Smooth muscle cell of the brain vasculature (primary cell): Measurements from ENCODE around the gene APLF.

ENCODE experiments used
- DNase-seq: peaks from one replicate; pipeline ENCODE4 v3.0.0-alpha.2; 2012; ENCODE audit warnings: low read depth, low spot score

Gene APLF, protein sequence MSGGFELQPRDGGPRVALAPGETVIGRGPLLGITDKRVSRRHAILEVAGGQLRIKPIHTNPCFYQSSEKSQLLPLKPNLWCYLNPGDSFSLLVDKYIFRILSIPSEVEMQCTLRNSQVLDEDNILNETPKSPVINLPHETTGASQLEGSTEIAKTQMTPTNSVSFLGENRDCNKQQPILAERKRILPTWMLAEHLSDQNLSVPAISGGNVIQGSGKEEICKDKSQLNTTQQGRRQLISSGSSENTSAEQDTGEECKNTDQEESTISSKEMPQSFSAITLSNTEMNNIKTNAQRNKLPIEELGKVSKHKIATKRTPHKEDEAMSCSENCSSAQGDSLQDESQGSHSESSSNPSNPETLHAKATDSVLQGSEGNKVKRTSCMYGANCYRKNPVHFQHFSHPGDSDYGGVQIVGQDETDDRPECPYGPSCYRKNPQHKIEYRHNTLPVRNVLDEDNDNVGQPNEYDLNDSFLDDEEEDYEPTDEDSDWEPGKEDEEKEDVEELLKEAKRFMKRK

GRCh38 chr2:68467077-68467960 is at the start of gene APLF, which contains the start of gene FBXO48:
APLF (plus strand) TSS chr2:68467585; CDS start chr2:68467732, 147 bp downstream.
FBXO48 (minus strand) TSS chr2:68467294; CDS start chr2:68465145, 2,149 bp downstream.
- peak; percentile 98 for DNase-seq

GRCh38 chr2:68417926-68418325 is 49.5 kb upstream of the APLF start:
- no peak for DNase-seq

GRCh38 chr2:68418419-68418818 is 49.0 kb upstream of the APLF start:
- DNase-seq, result no peak

DNA sequence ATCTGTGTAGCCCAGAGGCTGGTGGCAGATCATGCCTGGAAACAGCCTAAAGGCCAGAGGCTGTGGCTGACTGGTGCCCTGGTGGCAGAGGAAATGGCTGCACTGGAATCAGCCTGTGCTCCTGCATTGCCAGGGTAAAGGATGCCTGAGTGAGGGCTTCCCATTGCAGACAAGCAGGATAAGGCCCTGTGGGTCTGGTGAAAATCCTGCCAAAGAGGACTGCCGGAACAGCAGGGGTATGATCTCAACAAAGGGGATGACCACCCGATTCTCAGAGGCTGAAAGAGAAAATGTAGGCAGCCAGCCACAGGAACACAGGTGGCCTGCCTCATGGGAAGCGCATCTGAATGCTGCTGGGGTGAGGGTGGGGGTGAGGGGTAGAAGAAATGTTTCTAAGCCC is 48.5 kb upstream of the APLF start:
- DNase-seq, result no peak

DNA sequence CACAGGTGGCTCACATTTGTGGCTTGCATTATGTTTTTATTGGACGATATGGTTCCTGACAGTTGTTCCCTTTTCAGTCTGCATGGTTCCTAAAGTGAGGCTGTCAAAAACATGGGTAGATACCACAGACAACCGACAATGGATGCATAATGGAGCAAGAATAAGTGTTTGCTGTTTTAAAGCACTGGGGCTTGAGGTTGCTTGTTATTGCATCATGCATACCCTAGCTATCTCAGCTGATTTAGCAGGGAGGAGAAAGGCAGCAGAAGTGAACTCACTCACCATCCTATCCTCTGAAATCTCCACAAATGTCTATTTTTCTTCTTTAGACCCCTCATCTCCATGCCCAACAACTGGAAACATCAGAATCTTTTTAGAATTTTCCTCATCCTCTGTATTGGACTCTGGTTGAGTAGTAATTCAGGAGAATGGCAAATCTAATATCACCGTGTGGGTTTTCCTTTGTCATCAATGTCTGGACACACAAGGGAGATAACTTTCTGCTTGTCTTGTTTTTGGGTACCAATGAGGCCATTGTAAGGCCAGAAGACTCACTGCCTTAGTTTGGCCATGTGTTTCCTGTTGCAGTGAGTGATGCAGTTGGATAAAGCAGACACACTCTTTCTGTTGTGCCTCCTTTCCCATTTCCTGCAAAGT is 47.0 kb upstream of the APLF start:
- no peak for DNase-seq

DNA sequence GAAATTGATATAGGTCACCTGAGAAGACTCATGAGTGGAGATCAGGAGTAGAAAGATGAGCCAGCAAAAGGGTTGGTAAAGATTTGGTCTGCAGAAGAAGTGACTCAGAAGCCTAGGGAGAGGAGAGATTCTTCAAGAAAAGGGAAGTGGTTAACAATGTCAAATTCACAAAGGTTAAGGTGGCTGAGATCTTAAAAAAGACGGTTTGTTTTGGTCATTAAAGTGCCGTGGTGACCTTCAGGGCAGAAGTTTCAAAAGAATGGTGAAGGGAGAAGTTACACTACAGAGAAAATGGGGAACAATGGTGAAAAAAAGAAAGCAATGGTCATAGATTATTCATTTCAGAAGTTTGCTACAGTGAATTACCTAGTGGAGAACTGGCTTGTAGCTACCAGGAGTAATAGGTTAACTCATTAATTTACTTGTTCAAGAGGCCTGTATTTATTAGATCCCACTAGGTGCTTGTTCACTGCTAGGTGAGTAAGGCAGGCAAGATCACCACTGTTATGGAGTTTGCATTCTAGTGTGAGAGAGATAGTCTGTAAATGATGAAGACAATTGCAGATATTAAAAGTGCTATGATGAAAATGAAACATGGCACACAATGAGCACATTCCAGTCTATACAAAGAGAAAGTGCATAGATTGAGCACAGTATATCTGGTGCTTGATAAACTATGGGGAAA is 43.3 kb upstream of the APLF start:
- DNase-seq, result no peak

DNA sequence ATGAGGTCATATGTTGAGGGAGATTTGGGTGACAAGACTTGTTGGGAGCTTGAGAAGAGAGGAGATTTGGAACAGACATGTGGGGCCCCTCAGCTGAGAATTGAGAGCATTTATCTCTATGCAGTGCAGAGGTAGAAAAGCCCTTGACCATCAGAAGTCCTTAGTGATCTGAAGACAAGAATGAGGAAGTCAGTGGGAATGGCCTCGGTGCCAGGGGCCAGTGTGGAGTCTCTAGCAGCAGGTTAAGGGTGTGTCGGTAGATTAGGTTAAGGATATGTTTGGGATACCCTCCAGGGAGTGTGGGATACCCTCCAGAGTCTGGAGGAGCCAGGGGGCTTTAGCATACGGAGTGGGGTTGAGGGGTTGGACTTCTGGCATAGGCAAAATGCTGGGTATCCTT is 41.9 kb upstream of the APLF start:
- no peak for DNase-seq

GRCh38 chr2:68426446-68426845 is 40.9 kb upstream of the APLF start:
- no peak for DNase-seq

DNA sequence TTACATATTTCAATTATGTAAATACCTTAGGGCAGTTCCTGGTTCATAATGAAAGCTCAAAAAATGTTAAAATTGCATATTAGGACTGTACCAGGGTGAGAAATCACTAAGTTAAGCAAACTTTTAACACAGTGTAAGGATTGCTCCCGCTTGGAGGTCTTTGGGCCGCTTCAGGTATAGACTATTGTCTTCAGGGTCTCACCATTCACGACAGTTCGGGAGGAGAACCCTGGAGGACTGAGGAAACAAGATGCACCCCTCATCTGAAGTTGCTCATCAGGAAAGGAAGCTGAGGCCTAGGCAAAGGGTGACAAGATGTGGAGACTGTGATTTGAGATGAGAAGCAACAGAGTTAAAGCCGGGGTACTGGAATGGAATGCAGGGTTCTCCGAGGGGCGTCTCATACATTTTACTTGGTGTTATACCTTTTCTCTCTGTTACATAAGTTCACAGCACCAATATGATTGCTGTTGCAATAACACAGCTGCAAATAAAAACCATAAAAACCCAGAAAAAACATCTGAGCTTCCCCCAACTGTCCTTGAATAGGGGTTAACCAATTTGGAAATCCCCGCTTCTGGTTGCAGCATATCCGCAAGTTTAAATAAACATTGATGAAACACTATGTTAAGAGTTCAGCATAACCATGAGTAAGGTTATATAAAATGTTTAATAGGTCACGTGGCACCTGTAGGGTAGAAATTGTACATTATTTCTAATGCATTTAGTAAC is 40.4 kb upstream of the APLF start:
- DNase-seq, result no peak

- no peak for DNase-seq
Observed at GRCh38 chr2:68428126-68428525, 39.3 kb upstream of the APLF start.

GRCh38 chr2:68428746-68429145 is 38.6 kb upstream of the APLF start:
- DNase-seq, result no peak

GRCh38 chr2:68429311-68429826 is 38.0 kb upstream of the APLF start:
- no peak for DNase-seq

GRCh38 chr2:68431316-68431972 is 35.9 kb upstream of the APLF start:
- DNase-seq, result no peak

DNA sequence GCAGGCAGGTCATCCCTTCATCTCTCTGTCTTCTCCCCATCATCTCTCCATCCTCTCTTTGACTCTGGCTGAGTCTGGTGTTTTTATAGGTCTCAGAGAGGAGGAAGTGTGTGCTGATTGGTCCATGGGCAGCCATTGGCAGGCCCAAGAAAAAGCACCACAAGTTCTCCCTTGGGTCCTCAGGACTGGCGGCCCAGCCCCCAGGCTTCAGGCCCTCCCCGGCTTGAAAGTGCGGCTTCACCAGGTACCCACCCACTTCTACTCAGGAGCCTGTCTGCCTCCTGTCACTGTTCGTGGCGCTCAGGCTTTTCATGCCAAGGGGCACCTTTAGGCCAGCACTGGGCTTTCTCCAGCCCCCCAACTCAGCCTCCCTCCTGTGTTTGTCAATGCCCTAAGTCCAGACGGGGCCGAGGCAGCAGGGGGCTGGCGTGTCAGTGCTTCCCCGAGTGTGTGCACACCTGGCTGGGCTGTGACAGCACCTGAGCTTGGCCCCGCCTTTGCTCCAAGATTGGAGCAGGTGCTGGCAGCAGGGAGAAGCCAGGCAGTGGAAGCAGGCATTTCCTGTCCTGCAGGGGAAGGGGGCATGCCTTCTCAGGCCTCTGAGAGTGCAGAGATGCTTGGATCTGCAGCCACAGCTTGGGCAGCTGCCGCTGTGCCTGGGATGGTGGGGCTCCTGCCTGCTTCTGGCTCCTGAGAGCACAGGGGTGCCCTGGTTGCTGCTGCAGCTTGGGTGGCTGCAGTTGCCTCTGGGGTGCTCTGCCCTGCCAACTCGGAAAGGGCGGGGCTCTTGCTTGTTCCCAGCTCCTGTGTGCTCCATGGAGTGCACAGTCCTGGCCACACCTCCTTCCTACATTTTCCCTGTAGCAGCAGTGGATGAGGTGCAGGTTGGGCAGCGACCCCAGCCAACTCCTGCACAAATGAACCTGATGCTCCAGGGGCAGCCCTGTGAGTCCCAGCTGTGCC is 34.4 kb upstream of the APLF start:
- no peak for DNase-seq

DNA sequence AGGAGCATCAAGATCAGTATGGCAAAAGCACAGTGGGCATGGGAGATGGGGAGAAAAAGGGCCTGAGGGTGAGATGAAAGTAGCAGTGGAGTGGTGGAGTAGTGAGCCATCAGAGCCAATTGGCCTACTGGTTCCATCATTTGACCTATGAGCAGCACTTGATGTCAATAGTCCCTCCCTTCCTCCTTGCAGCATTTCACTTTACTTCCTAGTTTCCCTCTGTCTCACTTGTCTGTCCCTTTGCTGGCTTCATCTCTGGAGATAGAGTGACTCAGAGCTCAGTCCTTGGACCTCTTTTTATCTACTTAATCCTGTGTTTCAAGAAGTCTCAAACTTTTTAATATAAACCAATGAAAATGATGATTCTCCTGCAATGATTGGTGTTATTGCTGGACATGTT is 32.4 kb upstream of the APLF start:
- DNase-seq, result no peak

- DNase-seq, result no peak
Observed at GRCh38 chr2:68435615-68436014, 31.8 kb upstream of the APLF start.

- DNase-seq, result no peak
Observed at GRCh38 chr2:68436270-68436669, 31.1 kb upstream of the APLF start.

- DNase-seq, result no peak
Observed at GRCh38 chr2:68438455-68439303, 28.7 kb upstream of the APLF start.
